B cell (primary cell): Measurements from ENCODE around the gene NPTN. TPM values are rescaled to one million over a fixed set of nuclear protein-coding genes. Genes with fewer than 3 reads are reported as not detected.

Experiments used
- ATAC-seq: fragments of 200-7000 bp; cut with Tn5 transposase; one replicate; pipeline ENCODE4 v1.10.0; 2021; ENCODE audit warnings: low read depth, mild to moderate bottlenecking, moderate number of reproducible peaks, moderate library complexity
- CTCF ChIA-PET: fragments of 350-600 bp; sonication (Branson Sonifier 250); formaldehyde crosslinking; loops from one replicate; lab custom pipeline; 2021; ENCODE audit warnings: antibody characterized with exemption, inconsistent platforms; lab: Charles Lee
- POLR2A ChIA-PET: fragments of 350-600 bp; sonication (Branson Sonifier 250); formaldehyde crosslinking; loops from one replicate; lab custom pipeline; 2021; ENCODE audit warnings: antibody characterized with exemption; lab: Charles Lee
- DNase-seq: peaks from one replicate; pipeline ENCODE4 v3.0.0; 2013
- H2AFZ ChIP-seq: 2 replicates; pipeline ENCODE4 v1.6.1; 2012; ENCODE audit warnings: mild to moderate bottlenecking, low read depth, low read length; ENCODE audit not compliant: insufficient read depth, poor library complexity, severe bottlenecking
- H3K27ac ChIP-seq, 2 donors: 1 replicate in 1 of 2; 2 replicates in 1 of 2; pipeline ENCODE4 v1.5.1; 2012 to 2013; ENCODE audit warnings: low read length in 2 of 2, mild to moderate bottlenecking in 2 of 2, moderate library complexity in 1 of 2
- H3K27me3 ChIP-seq, 4 experiments: fragments of 200-600 bp in 1 of 4; sonication (generic) in 1 of 4; replicated peaks in 1 of 4; 1 replicate in 2 of 4; 2 replicates in 2 of 4; pipeline versions ENCODE4 v1.6.1 to v1.7.0; 2013 to 2016; ENCODE audit warnings: low read length in 3 of 4, mild to moderate bottlenecking in 2 of 4, mixed read lengths in 1 of 4, moderate library complexity in 1 of 4; ENCODE audit not compliant: insufficient read depth in 4 of 4, control insufficient read depth in 3 of 4; ENCODE audit errors: control extremely low read depth in 1 of 4
- H3K36me3 ChIP-seq, 2 experiments: replicated peaks in 1 of 2; 1 replicate in 1 of 2; 2 replicates in 1 of 2; pipeline versions ENCODE4 v1.6.1 to v1.7.1; 2013; ENCODE audit warnings: low read length in 1 of 2; ENCODE audit not compliant: insufficient read depth in 2 of 2, control insufficient read depth in 1 of 2; ENCODE audit errors: control extremely low read depth in 1 of 2, extremely low read depth in 1 of 2
- H3K4me1 ChIP-seq, 2 donors: fragments of 200-600 bp in 1 of 2; sonication (generic) in 1 of 2; 1 replicate in 1 of 2; 2 replicates in 1 of 2; pipeline versions ENCODE4 v1.5.1 to v1.6.1; 2013 to 2017; ENCODE audit warnings: low read length in 2 of 2; ENCODE audit not compliant: control insufficient read depth in 2 of 2, insufficient read depth in 2 of 2
- H3K4me2 ChIP-seq: replicated peaks from 2 replicates; pipeline ENCODE3; 2012; ENCODE audit warnings: mild to moderate bottlenecking, low read depth, low read length; ENCODE audit not compliant: poor library complexity, severe bottlenecking
- H3K4me3 ChIP-seq, 5 experiments: fragments of 200-600 bp in 1 of 5; sonication (generic) in 1 of 5; 1 replicate in 3 of 5; 2 replicates in 2 of 5; pipeline versions ENCODE4 v1.5.1 to v1.7.0; 2011 to 2016; ENCODE audit warnings: low read length in 4 of 5, mild to moderate bottlenecking in 4 of 5, low read depth in 2 of 5, control low read depth in 1 of 5, moderate library complexity in 1 of 5; ENCODE audit not compliant: insufficient read depth in 1 of 5; ENCODE audit errors: control extremely low read depth in 1 of 5, extremely low read depth in 1 of 5
- H3K79me2 ChIP-seq: fragments of 200-600 bp; sonication (generic); one replicate; pipeline ENCODE4 v1.6.0; 2016; ENCODE audit warnings: low read length; ENCODE audit not compliant: control insufficient read depth, insufficient read depth
- H3K9ac ChIP-seq: fragments of 200-600 bp; sonication (generic); 2 replicates; pipeline ENCODE4 v1.6.1; 2017; ENCODE audit warnings: mild to moderate bottlenecking, low read length, moderate library complexity
- H3K9me3 ChIP-seq, 3 donors: one replicate each; pipeline versions ENCODE4 v1.6.1 to v1.7.1; 2013; ENCODE audit warnings: low read length in 2 of 3; ENCODE audit not compliant: control insufficient read depth in 2 of 3, insufficient read depth in 1 of 3; ENCODE audit errors: control extremely low read depth in 1 of 3
- H4K20me1 ChIP-seq: 2 replicates; pipeline ENCODE4 v1.6.0; 2012; ENCODE audit warnings: mild to moderate bottlenecking, low read length; ENCODE audit not compliant: insufficient read depth, control insufficient read depth, poor library complexity, severe bottlenecking
- H3K27ac Mint-ChIP-seq: one replicate; pipeline ENCODE4 v1.8.0; 2021; ENCODE audit warnings: mixed read lengths
- H3K27me3 Mint-ChIP-seq: one replicate; pipeline ENCODE4 v1.8.0; 2021; ENCODE audit warnings: mixed read lengths
- H3K4me1 Mint-ChIP-seq: one replicate; pipeline ENCODE4 v1.8.0; 2021; ENCODE audit warnings: mixed read lengths
- H3K4me3 Mint-ChIP-seq: one replicate; pipeline ENCODE4 v1.8.0; 2021; ENCODE audit warnings: mixed read lengths
- H3K9me3 Mint-ChIP-seq: one replicate; pipeline ENCODE4 v1.8.0; 2022; ENCODE audit warnings: mixed read lengths; ENCODE audit not compliant: insufficient read depth
- EZH2 ChIP-seq: IDR thresholded peaks from 2 replicates; pipeline ENCODE4 v1.6.1; 2012; ENCODE audit warnings: borderline replicate concordance, low read depth, mild to moderate bottlenecking, moderate library complexity, low read length; ENCODE audit not compliant: insufficient read depth, poor library complexity, severe bottlenecking
- WGBS: methylation state at CpG from one replicate; pipeline ENCODE4 v1.1.5; 2013; ENCODE audit warnings: missing lambda C conversion rate; ENCODE audit not compliant: insufficient coverage; 5-methylcytosine and 5-hydroxymethylcytosine counted together
- intact Hi-C: fragments of 100-400 bp; cut with micrococcal nuclease; formaldehyde crosslinking; loops from one replicate; pipeline ENCODE4 v1.10.0; 2022
- polyA plus RNA-seq: library from polyadenylated mRNA; depleted of rRNA; stranded (reverse); fragments of >200 nt; gene quantifications from 2 replicates; pipeline ENCODE4 v1.2.3, GENCODE V29; 2012
- total RNA-seq, 2 donors: library from RNA; stranded (reverse); fragments of 120-200 nt in 1 of 2; gene quantifications; 1 replicate in 1 of 2; 2 replicates in 1 of 2; pipeline versions ENCODE4 v1.2.3 to v1.2.4, GENCODE V29; 2013 to 2022
- TF ChIP-seq, protein P1 (sequence below): fragments of 200-600 bp; IDR thresholded peaks from one replicate; pipeline ENCODE4 v1.8.0; 2022; ENCODE audit warnings: antibody characterized with exemption, mild to moderate bottlenecking

NPTN gene
- total and polyA plus RNA-seq, 2 donors (not counting 1 experiment from before 2014, with no cell fraction given): 23.5 to 40.5 TPM

DNA sequence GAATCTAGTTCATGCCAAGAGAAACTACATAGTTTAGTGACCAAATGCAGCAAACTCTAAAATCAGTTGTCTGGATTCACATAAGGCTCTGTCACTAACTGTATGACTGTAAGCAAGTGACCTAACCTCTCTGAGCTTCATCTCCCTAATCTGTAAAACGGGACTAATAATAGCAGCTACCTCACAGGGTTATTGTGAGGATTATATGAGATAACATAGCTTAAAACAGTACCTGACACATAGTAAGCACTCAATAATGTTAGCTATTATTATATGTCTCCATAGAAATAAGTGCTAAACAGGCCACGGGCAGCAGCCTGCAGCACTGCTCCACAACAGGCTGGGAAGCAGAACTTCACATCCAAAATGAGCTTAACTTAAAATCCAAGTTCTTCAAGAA, 30.2 kb downstream of the NPTN start:
- H3K27me3 Mint-ChIP-seq: no peaks in the 10 kb centered on the region
- H3K4me3 Mint-ChIP-seq: no peak overlapping the region

DNA sequence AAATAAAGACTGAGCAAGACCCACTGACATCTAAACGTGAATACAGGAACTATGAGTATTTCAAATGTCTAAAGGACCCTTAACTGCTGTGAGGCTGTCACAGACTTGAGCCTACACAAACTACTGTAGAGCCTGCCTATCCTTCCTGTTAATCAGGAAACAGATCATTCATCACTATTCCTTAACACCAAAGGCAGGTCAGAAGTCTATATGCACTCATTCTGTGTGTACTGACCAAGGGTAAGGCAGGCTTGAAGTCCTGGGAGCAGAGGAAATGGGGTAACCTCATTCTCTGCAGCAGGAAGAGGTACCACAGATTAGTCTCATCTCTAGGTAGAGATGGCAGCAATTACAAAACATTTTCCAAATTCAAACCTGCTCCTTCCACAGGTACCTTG, 30.7 kb downstream of the NPTN start:
- no peak for ATAC-seq
- no CpG with 5 or more reads among the region's 1 CpG for WGBS

More for the DNA sequence above, 30.2 kb downstream of the NPTN start:
- WGBS: no CpG with 5 or more reads among the region's 2 CpGs
- Histone ChIP-seq H3K4me3 (no peak overlapping the region), H4K20me1 (peaks cover 74% of the 10 kb centered on the region), H3K4me1 (peaks cover 9 to 14% of the 10 kb centered on the region in 2 donors), H2AFZ (no peak overlapping the region), H3K9ac (no peak overlapping the region), H3K9me3 (no peaks in the 10 kb centered on the region), H3K36me3 (no peaks in the 10 kb centered on the region), H3K4me2 (no peak overlapping the region), H3K79me2 (peaks cover 94% of the 10 kb centered on the region), H3K27me3 (no peaks in the 10 kb centered on the region), H3K27ac (no peak overlapping the region)
- Mint-ChIP-seq H3K4me1 (peaks cover 37% of the 10 kb centered on the region), H3K9me3 (no peaks in the 10 kb centered on the region), H3K27ac (no peak overlapping the region)
- TF ChIP-seq, protein P1, sequence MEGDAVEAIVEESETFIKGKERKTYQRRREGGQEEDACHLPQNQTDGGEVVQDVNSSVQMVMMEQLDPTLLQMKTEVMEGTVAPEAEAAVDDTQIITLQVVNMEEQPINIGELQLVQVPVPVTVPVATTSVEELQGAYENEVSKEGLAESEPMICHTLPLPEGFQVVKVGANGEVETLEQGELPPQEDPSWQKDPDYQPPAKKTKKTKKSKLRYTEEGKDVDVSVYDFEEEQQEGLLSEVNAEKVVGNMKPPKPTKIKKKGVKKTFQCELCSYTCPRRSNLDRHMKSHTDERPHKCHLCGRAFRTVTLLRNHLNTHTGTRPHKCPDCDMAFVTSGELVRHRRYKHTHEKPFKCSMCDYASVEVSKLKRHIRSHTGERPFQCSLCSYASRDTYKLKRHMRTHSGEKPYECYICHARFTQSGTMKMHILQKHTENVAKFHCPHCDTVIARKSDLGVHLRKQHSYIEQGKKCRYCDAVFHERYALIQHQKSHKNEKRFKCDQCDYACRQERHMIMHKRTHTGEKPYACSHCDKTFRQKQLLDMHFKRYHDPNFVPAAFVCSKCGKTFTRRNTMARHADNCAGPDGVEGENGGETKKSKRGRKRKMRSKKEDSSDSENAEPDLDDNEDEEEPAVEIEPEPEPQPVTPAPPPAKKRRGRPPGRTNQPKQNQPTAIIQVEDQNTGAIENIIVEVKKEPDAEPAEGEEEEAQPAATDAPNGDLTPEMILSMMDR: no peak
- no peak for TF ChIP-seq EZH2
- ChIA-PET POLR2A (no interaction called here), CTCF (interaction anchor here (1.3 to 2.9 kb wide), 3 partner anchors 14 to 97 kb away, joined by 3 to 11 read pairs (median 3); no protein-coding TSS in a partner anchor)
- no peak for ATAC-seq
- DNase-seq: no peak
- intact Hi-C loops: no loop called here

More for the DNA sequence above, 30.7 kb downstream of the NPTN start:
- H3K4me1 ChIP-seq: peaks cover 4 to 9% of the 10 kb centered on the region in 2 donors
- CTCF ChIA-PET: interaction anchor here (1.3 to 2.9 kb wide), 2 partner anchors 34 to 98 kb away, joined by 3 to 11 read pairs; no protein-coding TSS in a partner anchor
- intact Hi-C loops: no loop called here
- no peaks in the 10 kb centered on the region for H3K9me3 ChIP-seq
- H3K4me3 ChIP-seq: no peak overlapping the region
- Mint-ChIP-seq H3K27me3 (no peaks in the 10 kb centered on the region), H3K4me3 (no peak overlapping the region), H3K27ac (no peak overlapping the region), H3K9me3 (no peaks in the 10 kb centered on the region), H3K4me1 (peaks cover 37% of the 10 kb centered on the region)
- POLR2A ChIA-PET: no interaction called here
- peaks cover 74% of the 10 kb centered on the region for H4K20me1 ChIP-seq
- H3K79me2 ChIP-seq: peaks cover 91% of the 10 kb centered on the region
- H3K27ac ChIP-seq: no peak overlapping the region
- no peak overlapping the region for H3K9ac ChIP-seq
- H2AFZ ChIP-seq: no peak overlapping the region
- H3K27me3 ChIP-seq: no peaks in the 10 kb centered on the region
- H3K36me3 ChIP-seq: peaks cover 0 to 4% of the 10 kb centered on the region in 2 experiments
- no peak overlapping the region for H3K4me2 ChIP-seq
- DNase-seq: no peak
- TF ChIP-seq EZH2: no peak
- TF ChIP-seq, protein P1: no peak
